ENCODE results near the gene ELK1.
A peak's percentile ranks its signal among the peaks of the same experiment; 100 is the strongest.

Gene ELK1

DNA sequence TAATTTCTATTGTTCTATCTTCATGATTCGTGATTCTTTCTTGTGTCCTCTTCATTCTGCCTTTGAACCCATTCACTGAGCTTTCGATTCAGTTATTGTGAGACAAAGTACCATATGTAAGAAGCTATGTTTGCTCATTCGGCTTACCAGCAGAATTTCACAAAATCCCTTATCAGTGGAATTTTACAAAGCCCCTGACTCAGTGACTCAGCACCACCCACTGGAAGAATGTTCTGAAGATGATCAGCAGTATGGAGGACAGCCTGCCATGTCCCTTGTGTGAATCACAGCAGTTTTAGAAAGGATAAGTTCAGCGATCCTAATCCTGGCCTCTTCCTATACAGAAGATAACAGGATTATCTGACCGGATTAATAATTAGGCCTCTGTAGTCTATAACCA lies 14.4 kb upstream of the ELK1 start:
- 89 to 98% methylated on average over 3 to 5 of the region's 5 CpGs for WGBS, 2 experiments
- H3K4me3 ChIP-seq (ENCODE audit: insufficient read depth, low read depth, low read length): no peak overlapping the region
- no peaks in the 10 kb centered on the region for H3K27me3 ChIP-seq (ENCODE audit: control insufficient read depth, insufficient read depth, low read length, poor library complexity, severe bottlenecking)
- no peaks in the 10 kb centered on the region for H3K36me3 ChIP-seq (ENCODE audit: control insufficient read depth, insufficient read depth, low read length)
- no peaks in the 10 kb centered on the region for H3K4me1 ChIP-seq (ENCODE audit: control insufficient read depth, insufficient read depth, low read length)
- H3K27ac ChIP-seq (ENCODE audit: insufficient read depth, low read depth, low read length, poor library complexity, severe bottlenecking): no peak overlapping the region
- no peaks in the 10 kb centered on the region for H3K9me3 ChIP-seq (ENCODE audit: control insufficient read depth, low read length)

DNA sequence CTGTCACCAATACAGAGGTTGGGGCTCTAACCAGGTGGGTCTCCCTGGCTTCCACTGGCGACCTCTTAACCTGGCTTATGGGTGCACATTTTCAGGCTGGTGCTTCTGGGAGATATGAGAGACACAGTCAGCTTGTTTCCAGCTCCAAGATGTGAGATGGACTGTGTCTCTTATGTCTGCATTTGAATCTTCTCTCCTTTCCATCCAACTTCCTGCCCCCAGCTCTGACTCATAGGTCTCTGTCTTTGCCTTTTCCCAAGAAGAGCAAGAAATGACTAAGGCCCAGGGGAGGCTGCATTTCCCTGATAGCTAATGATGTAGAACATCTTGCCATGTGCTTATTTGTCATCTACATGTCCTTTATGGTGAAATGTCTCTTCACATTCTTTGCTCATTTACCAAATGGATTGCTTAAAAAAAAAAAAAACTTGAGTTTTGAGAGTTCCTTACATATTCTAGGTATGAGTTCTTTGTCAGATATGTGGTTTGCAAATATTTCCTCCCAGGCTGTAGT lies 11.8 kb upstream of the ELK1 start:
- Histone ChIP-seq H3K27ac (ENCODE audit: insufficient read depth, low read depth, low read length, poor library complexity, severe bottlenecking) (no peak overlapping the region), H3K36me3 (ENCODE audit: control insufficient read depth, insufficient read depth, low read length) (no peaks in the 10 kb centered on the region)
- 78 to 85% methylated on average over 1 of the region's 1 CpG for WGBS, 2 experiments

DNA sequence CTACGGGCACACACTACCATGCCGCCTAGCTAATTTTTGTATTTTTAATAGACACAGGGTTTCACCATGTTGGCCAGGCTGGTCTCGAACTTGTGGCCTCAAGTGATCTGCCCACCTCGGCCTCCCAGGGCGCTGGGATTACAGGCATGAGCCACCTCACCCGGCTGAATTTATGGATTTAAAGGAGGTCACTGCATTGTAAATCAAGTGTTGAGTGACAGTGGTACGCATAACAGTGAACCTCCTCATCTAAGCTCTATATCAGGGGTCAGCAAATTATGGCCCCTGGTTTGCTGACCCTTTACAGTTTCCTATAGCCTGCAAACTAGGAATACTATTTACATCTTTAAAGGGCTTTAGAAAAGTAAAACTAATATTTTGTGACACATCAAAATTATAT lies 11.2 kb upstream of the ELK1 start:
- Histone ChIP-seq H3K36me3 (ENCODE audit: control insufficient read depth, insufficient read depth, low read length) (no peaks in the 10 kb centered on the region), H3K27ac (ENCODE audit: insufficient read depth, low read depth, low read length, poor library complexity, severe bottlenecking) (no peak overlapping the region), H3K4me1 (ENCODE audit: control insufficient read depth, insufficient read depth, low read length) (no peaks in the 10 kb centered on the region), H3K9me3 (ENCODE audit: control insufficient read depth, low read length) (no peaks in the 10 kb centered on the region), H3K4me3 (ENCODE audit: insufficient read depth, low read depth, low read length) (no peak overlapping the region), H3K27me3 (ENCODE audit: control insufficient read depth, insufficient read depth, low read length, poor library complexity, severe bottlenecking) (no peaks in the 10 kb centered on the region)
- 80 to 91% methylated on average over 6 to 7 of the region's 7 CpGs for WGBS, 2 experiments

More for the DNA sequence above, 11.8 kb upstream of the ELK1 start:
- Histone ChIP-seq H3K4me1 (ENCODE audit: control insufficient read depth, insufficient read depth, low read length) (no peaks in the 10 kb centered on the region), H3K27me3 (ENCODE audit: control insufficient read depth, insufficient read depth, low read length, poor library complexity, severe bottlenecking) (no peaks in the 10 kb centered on the region), H3K9me3 (ENCODE audit: control insufficient read depth, low read length) (no peaks in the 10 kb centered on the region), H3K4me3 (ENCODE audit: insufficient read depth, low read depth, low read length) (no peak overlapping the region)

DNA sequence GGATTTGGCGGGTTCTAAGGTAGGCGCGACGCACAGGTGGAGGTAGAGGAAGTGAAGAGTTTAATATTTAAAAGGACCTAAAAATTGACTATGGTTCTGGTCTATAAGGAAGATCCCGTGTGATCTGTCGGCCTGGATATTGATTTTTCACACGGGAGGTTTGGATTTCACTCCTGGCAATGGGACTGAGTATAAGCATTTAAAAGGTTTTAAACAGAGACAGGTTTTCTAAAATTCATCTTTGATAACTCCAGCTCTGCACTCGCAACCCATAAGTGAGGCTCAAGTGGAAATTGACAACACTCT lies 9.0 kb upstream of the ELK1 start:
- H3K27ac ChIP-seq (ENCODE audit: insufficient read depth, low read depth, low read length, poor library complexity, severe bottlenecking): no peak overlapping the region
- no peaks in the 10 kb centered on the region for H3K4me1 ChIP-seq (ENCODE audit: control insufficient read depth, insufficient read depth, low read length)
- no peaks in the 10 kb centered on the region for H3K27me3 ChIP-seq (ENCODE audit: control insufficient read depth, insufficient read depth, low read length, poor library complexity, severe bottlenecking)
- WGBS, 2 experiments: 49 to 50% methylated on average over 8 of the region's 8 CpGs
- H3K9me3 ChIP-seq (ENCODE audit: control insufficient read depth, low read length): no peaks in the 10 kb centered on the region
- no peaks in the 10 kb centered on the region for H3K36me3 ChIP-seq (ENCODE audit: control insufficient read depth, insufficient read depth, low read length)
- H3K4me3 ChIP-seq (ENCODE audit: insufficient read depth, low read depth, low read length): peak overlapping the region; percentile 60

DNA sequence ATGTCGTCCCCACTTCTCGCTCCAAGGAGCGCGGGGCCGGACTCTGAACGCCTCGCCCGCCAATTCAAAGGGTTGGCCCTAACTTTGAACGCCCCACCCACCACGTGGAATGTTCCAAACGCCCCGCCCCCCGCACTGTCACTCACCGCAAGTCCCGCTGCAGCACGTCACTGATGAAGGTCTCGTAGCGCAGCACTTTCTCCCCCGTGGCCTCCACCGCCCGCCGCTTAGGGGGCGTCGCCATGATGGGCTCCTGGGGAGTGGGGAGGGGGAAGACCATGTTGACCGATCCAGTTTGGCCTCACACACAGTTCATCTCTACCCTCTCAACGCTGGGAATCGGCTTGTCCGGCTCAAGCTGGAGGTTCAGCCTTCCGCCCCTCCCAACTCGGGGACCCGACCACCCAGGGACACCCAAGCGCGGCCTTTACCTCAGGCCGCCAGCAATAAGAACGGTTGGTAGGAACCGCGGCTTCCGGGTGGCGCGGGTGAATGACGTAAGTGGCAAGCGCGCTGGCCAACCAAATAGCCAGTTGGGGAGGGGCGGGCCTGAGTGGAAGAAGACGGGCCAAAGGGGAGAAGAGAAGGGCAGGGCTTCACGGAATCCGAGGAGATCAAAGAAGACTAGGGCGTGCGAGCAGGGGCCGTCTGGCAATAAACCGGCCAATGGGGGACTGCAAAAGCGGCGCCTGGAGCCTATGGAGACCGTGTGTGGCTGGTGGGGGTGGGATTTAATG lies 8.5 kb upstream of the ELK1 start, which contains the start of gene UXT:
Gene UXT, minus strand, starts transcription at position 497 of the 737 bp plus-strand sequence. Its CDS starts 253 bp downstream, at position 244.
- Histone ChIP-seq H3K27me3 (ENCODE audit: control insufficient read depth, insufficient read depth, low read length, poor library complexity, severe bottlenecking) (no peaks in the 10 kb centered on the region), H3K4me1 (ENCODE audit: control insufficient read depth, insufficient read depth, low read length) (no peaks in the 10 kb centered on the region), H3K4me3 (ENCODE audit: insufficient read depth, low read depth, low read length) (peak within 1 kb of the TSS; percentile 60), H3K27ac (ENCODE audit: insufficient read depth, low read depth, low read length, poor library complexity, severe bottlenecking) (peak within 1 kb of the TSS; percentile 96), H3K9me3 (ENCODE audit: control insufficient read depth, low read length) (no peaks in the 10 kb centered on the region), H3K36me3 (ENCODE audit: control insufficient read depth, insufficient read depth, low read length) (peaks cover 2% of the 10 kb centered on the region)
- 0 to 1% methylated on average over 49 to 54 of the region's 54 CpGs for WGBS, 2 experiments

DNA sequence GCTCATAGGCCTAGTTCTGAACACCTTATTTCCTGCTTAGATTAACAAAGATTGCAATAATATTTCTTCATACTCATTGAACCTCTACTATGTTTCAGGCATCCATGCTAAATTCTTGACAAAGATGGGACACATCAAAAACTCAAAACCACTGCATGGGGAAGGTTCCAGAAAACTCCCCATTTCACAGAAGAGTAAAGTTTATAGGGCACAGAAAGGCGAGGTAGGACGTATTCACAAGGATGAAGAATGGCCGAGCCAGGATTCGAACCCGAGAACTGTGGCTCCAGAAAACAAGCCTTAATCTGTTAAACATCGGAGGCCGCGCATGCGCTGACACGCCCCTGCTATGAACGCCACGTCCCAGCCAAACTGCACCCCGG lies 7.9 kb upstream of the ELK1 start:
- no peaks in the 10 kb centered on the region for H3K27me3 ChIP-seq (ENCODE audit: control insufficient read depth, insufficient read depth, low read length, poor library complexity, severe bottlenecking)
- peak overlapping the region; percentile 69 for H3K27ac ChIP-seq (ENCODE audit: insufficient read depth, low read depth, low read length, poor library complexity, severe bottlenecking)
- WGBS, 2 experiments: 4 to 10% methylated on average over 13 of the region's 13 CpGs
- H3K4me3 ChIP-seq (ENCODE audit: insufficient read depth, low read depth, low read length): peak overlapping the region; percentile 60
- no peaks in the 10 kb centered on the region for H3K9me3 ChIP-seq (ENCODE audit: control insufficient read depth, low read length)
- peaks cover 5% of the 10 kb centered on the region for H3K36me3 ChIP-seq (ENCODE audit: control insufficient read depth, insufficient read depth, low read length)
- no peaks in the 10 kb centered on the region for H3K4me1 ChIP-seq (ENCODE audit: control insufficient read depth, insufficient read depth, low read length)

DNA sequence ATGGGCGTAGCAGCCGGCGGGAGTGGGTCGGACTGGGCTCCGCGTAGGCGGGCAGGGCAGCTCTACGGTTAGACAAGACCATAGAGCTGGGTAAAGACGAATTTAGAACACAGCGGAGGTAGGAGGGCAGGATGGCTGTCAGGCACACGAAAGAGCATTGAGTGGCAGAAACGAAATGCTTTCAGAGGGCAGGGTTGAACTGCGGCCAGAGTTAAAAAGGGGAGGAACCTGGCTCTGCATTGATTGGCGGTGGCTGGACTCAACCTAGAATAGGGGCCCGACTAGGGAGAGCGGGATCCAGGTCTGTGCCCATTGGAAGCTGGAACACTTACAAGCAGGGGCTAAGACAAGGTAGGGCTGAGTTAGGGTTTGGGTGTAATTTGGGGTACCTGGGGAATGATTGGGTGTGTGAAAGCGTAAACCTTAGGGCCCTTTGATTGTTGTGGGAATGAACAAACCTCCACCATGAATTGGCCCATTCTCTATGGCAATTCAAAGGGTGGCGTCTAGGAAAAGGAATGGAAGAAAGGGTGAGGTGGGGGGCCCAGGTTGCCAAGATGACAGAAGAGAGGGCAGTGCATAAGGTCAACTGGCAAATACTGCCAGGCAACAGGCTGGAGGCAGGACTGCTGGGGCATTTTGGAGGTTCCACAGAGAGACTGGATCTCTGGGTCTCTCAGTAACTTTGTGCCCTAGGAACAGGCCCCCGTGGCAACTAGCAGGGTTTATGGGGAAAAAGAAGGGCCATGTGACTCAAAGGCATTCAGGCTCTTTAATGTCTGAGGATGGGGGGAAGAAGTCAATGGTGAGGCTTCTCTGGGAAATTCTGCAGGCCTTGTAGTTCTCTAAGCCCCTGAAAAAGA lies 911 bp upstream of the ELK1 start:
- Histone ChIP-seq H3K36me3 (ENCODE audit: control insufficient read depth, insufficient read depth, low read length) (peaks cover 5% of the 10 kb centered on the region), H3K9me3 (ENCODE audit: control insufficient read depth, low read length) (no peaks in the 10 kb centered on the region), H3K4me3 (ENCODE audit: insufficient read depth, low read depth, low read length) (peak overlapping the region; percentile 31), H3K27ac (ENCODE audit: insufficient read depth, low read depth, low read length, poor library complexity, severe bottlenecking) (no peak overlapping the region), H3K27me3 (ENCODE audit: control insufficient read depth, insufficient read depth, low read length, poor library complexity, severe bottlenecking) (no peaks in the 10 kb centered on the region), H3K4me1 (ENCODE audit: control insufficient read depth, insufficient read depth, low read length) (peaks cover 5% of the 10 kb centered on the region)
- 17% methylated on average over 19 of the region's 19 CpGs for WGBS, 2 experiments

DNA sequence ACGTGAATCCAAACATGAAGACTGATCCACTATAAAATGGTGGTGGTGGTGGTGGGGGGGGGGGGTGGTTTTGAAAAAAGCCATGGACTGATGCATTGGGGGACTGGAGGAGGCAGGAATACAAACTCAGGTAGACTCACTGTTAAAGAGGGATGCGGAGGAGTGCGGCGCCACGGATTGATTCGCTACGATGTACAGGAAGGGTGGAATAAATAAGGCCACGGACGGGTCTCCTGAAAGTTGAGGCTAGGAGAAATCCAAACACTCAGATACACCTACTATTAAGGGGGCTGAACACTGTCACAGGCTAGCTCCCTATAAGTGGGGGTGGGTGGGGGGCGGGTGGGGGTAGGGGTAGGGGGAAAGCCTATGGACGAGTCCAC lies 591 bp downstream of the ELK1 start:
- Histone ChIP-seq H3K4me1 (ENCODE audit: control insufficient read depth, insufficient read depth, low read length) (peaks cover 5% of the 10 kb centered on the region), H3K36me3 (ENCODE audit: control insufficient read depth, insufficient read depth, low read length) (peaks cover 5% of the 10 kb centered on the region), H3K9me3 (ENCODE audit: control insufficient read depth, low read length) (no peaks in the 10 kb centered on the region), H3K4me3 (ENCODE audit: insufficient read depth, low read depth, low read length) (peak overlapping the region; percentile 81), H3K27ac (ENCODE audit: insufficient read depth, low read depth, low read length, poor library complexity, severe bottlenecking) (no peak overlapping the region), H3K27me3 (ENCODE audit: control insufficient read depth, insufficient read depth, low read length, poor library complexity, severe bottlenecking) (no peaks in the 10 kb centered on the region)
- 2 to 5% methylated on average over 8 to 9 of the region's 11 CpGs for WGBS, 2 experiments

DNA sequence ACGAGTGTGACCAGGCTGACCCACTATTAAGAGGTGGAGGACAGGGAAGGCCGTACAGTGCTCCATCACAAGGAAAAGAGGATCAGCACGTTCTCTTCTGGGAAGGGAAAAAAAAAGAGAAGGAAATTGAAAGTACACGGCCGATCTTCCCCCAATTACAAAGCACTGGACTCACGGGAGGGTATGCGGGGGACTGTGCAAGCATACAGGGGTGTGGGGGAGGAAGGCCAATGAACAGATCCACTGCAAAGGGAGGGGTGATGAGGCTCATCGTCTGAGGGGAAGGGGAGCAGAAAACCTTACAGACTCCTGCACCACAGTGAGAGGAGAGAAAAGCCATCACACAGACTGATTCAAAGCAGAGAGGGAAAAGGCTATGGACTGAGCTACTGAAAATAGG lies 1.1 kb downstream of the ELK1 start:
- H3K9me3 ChIP-seq (ENCODE audit: control insufficient read depth, low read length): no peaks in the 10 kb centered on the region
- WGBS, 2 experiments: 68 to 73% methylated on average over 6 to 8 of the region's 8 CpGs
- H3K36me3 ChIP-seq (ENCODE audit: control insufficient read depth, insufficient read depth, low read length): peaks cover 5% of the 10 kb centered on the region
- peaks cover 5% of the 10 kb centered on the region for H3K4me1 ChIP-seq (ENCODE audit: control insufficient read depth, insufficient read depth, low read length)
- no peaks in the 10 kb centered on the region for H3K27me3 ChIP-seq (ENCODE audit: control insufficient read depth, insufficient read depth, low read length, poor library complexity, severe bottlenecking)
- H3K4me3 ChIP-seq (ENCODE audit: insufficient read depth, low read depth, low read length): peak overlapping the region; percentile 22
- H3K27ac ChIP-seq (ENCODE audit: insufficient read depth, low read depth, low read length, poor library complexity, severe bottlenecking): no peak overlapping the region

DNA sequence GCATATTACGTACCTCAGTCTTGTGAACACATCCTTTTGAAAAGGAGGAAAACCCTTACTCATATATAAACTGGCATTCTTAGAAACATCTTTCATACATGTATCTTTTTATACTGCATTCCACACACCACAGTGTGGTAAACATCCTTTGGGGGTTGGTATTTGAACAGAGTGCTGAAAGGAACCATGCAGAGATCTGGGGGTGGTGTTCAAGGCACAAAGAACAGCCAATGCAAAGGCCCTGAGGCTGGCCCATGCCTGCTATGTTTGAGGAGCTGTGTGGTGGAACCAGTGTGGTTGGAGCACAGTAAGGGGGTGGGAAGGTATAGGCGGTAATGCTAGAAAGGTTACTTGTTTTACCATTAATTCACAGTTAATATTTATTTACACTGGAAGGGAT lies 2.0 kb downstream of the ELK1 start:
- H3K36me3 ChIP-seq (ENCODE audit: control insufficient read depth, insufficient read depth, low read length): no peaks in the 10 kb centered on the region
- peaks cover 5% of the 10 kb centered on the region for H3K4me1 ChIP-seq (ENCODE audit: control insufficient read depth, insufficient read depth, low read length)
- 88 to 93% methylated on average over 1 of the region's 2 CpGs for WGBS, 2 experiments
- no peaks in the 10 kb centered on the region for H3K27me3 ChIP-seq (ENCODE audit: control insufficient read depth, insufficient read depth, low read length, poor library complexity, severe bottlenecking)
- no peaks in the 10 kb centered on the region for H3K9me3 ChIP-seq (ENCODE audit: control insufficient read depth, low read length)
- H3K27ac ChIP-seq (ENCODE audit: insufficient read depth, low read depth, low read length, poor library complexity, severe bottlenecking): no peak overlapping the region
- no peak overlapping the region for H3K4me3 ChIP-seq (ENCODE audit: insufficient read depth, low read depth, low read length)
